Kidney (tissue), 14 donors: ENCODE data around the gene SAMD4A. TPM values are rescaled to one million over a fixed set of nuclear protein-coding genes. Genes with fewer than 3 reads are reported as not detected.

Experiments used
- DNase-seq, 5 donors: peaks; one replicate each; pipeline ENCODE4 v3.0.0-alpha.2; 2013 to 2020
- FAIRE-seq: peaks from 2 replicates; lab custom pipeline; 2012; peaks lifted over from hg19 to GRCh38; lab: Jason Lieb, UNC
- H3K27ac ChIP-seq, 2 donors: one replicate each; pipeline ENCODE4 v1.7.0; 2013; ENCODE audit warnings: low read depth in 2 of 2, low read length in 2 of 2, inconsistent platforms in 1 of 2
- H3K27me3 ChIP-seq: one replicate; pipeline ENCODE4 v1.7.1; 2013; ENCODE audit warnings: low read length, inconsistent platforms; ENCODE audit not compliant: control insufficient read depth, insufficient read depth
- H3K36me3 ChIP-seq, 3 donors: one replicate each; pipeline versions ENCODE4 v1.7.0 to v1.7.1; 2013; ENCODE audit warnings: low read length in 3 of 3, control low read depth in 1 of 3, inconsistent platforms in 1 of 3; ENCODE audit not compliant: insufficient read depth in 3 of 3, control insufficient read depth in 2 of 3
- H3K4me1 ChIP-seq, 3 donors: one replicate each; pipeline versions ENCODE4 v1.7.0 to v1.7.1; 2013; ENCODE audit warnings: low read length in 3 of 3, inconsistent platforms in 1 of 3, low read depth in 1 of 3; ENCODE audit not compliant: control insufficient read depth in 2 of 3, insufficient read depth in 2 of 3
- H3K4me3 ChIP-seq, 3 donors: one replicate each; pipeline versions ENCODE4 v1.7.0 to v1.8.1; 2013; ENCODE audit warnings: low read length in 3 of 3, control low read depth in 1 of 3, inconsistent platforms in 1 of 3
- H3K9ac ChIP-seq, 3 donors: one replicate each; pipeline versions ENCODE4 v1.7.0 to v1.7.1; 2013; ENCODE audit warnings: low read length in 3 of 3, control low read depth in 1 of 3, inconsistent platforms in 1 of 3
- H3K9me3 ChIP-seq, 3 donors: one replicate each; pipeline versions ENCODE4 v1.7.0 to v1.7.1; 2013; ENCODE audit warnings: low read length in 3 of 3, control low read depth in 1 of 3, inconsistent platforms in 1 of 3; ENCODE audit not compliant: control insufficient read depth in 2 of 3, insufficient read depth in 1 of 3
- CTCF ChIP-seq: IDR thresholded peaks from 3 replicates; pipeline ENCODE4 v1.5.1; 2012; ENCODE audit warnings: mild to moderate bottlenecking, moderate library complexity, borderline replicate concordance; ENCODE audit not compliant: insufficient read depth; ENCODE audit errors: extremely low read depth
- intact Hi-C: fragments of 100-400 bp; cut with DNase I; formaldehyde crosslinking; loops from one replicate; pipeline ENCODE4 v1.11.1; 2022
- polyA plus RNA-seq: library from polyadenylated mRNA; stranded (reverse); fragments of 350-450 nt; fragmentation: Illumina TruSeq; extraction: RNeasy Lipid Tissue Mini Kit (QIAGEN cat#74804); gene quantifications from one replicate; pipeline ENCODE4 v1.2.3, GENCODE V29; 2014; ENCODE audit warnings: low read depth, low replicate concordance; ENCODE audit not compliant: insufficient read depth
- total RNA-seq: library from RNA; stranded (reverse); fragmentation: NEBNext Ultra II Directional; extraction: Animal tissue kit (Norgen Biotek cat#: 25700); gene quantifications from one replicate; pipeline ENCODE4 v1.2.1, GENCODE V29; 2021
- donor health status: control.
- donor health status: control.
- donor health status: control.
- donor health status: control.
- donor health status: control.
- donor health status: DM: yes; HTN: yes; CAD: no.
- donor health status: Normal renal cell carcinoma (clear cell type).

SAMD4A gene
- total and polyA plus RNA-seq, 2 donors from 2014 or later, result 7.4 to 46.5 TPM

- TF ChIP-seq CTCF, result no peak
- Histone ChIP-seq H3K9me3 (no peaks in the 10 kb centered on the region), H3K4me1 (peaks cover 0 to 3% (median under 1%) of the 10 kb centered on the region in 3 donors), H3K4me3 (no peak overlapping the region), H3K9ac (no peak overlapping the region), H3K36me3 (peaks cover 0 to 2% (median 0%) of the 10 kb centered on the region in 3 donors), H3K27me3 (no peaks in the 10 kb centered on the region), H3K27ac (no peak overlapping the region)
- intact Hi-C loops, result no loop called here
- FAIRE-seq, result no peak
- no peak for DNase-seq
Measured at GRCh38 chr14:54574528-54574927, 7.6 kb downstream of the SAMD4A start.

- H3K27me3 ChIP-seq, result no peaks in the 10 kb centered on the region
- FAIRE-seq (no peak), DNase-seq (no peak)
- no peaks in the 10 kb centered on the region for H3K9me3 ChIP-seq
- peaks cover 0 to 4% (median 0%) of the 10 kb centered on the region in 3 donors for H3K4me1 ChIP-seq
- intact Hi-C loops, result no loop called here
- no peak overlapping the region for H3K27ac ChIP-seq
- no peak overlapping the region for H3K9ac ChIP-seq
- no peak overlapping the region for H3K4me3 ChIP-seq
- H3K36me3 ChIP-seq, result peaks cover 0 to 2% (median 0%) of the 10 kb centered on the region in 3 donors
- TF ChIP-seq CTCF, result no peak
Measured at GRCh38 chr14:54577494-54577893, 10.6 kb downstream of the SAMD4A start.

GRCh38 chr14:54577977-54578376 is 11.0 kb downstream of the SAMD4A start:
- Histone ChIP-seq H3K4me3 (no peak overlapping the region), H3K36me3 (peaks cover 0 to 2% (median 0%) of the 10 kb centered on the region in 3 donors), H3K27me3 (no peaks in the 10 kb centered on the region), H3K9ac (no peak overlapping the region), H3K27ac (no peak overlapping the region), H3K9me3 (no peaks in the 10 kb centered on the region), H3K4me1 (peaks cover 0 to 4% (median 0%) of the 10 kb centered on the region in 3 donors)
- intact Hi-C loops, result no loop called here
- FAIRE-seq (no peak), DNase-seq (no peak)
- TF ChIP-seq CTCF, result no peak

GRCh38 chr14:54579621-54580020 is 12.7 kb downstream of the SAMD4A start:
- intact Hi-C loops, result no loop called here
- DNase-seq (no peak), FAIRE-seq (no peak)
- H3K4me1 ChIP-seq, result peaks cover 0 to 4% (median 0%) of the 10 kb centered on the region in 3 donors
- H3K27ac ChIP-seq, result no peak overlapping the region
- no peak overlapping the region for H3K9ac ChIP-seq
- no peaks in the 10 kb centered on the region for H3K27me3 ChIP-seq
- no peak overlapping the region for H3K4me3 ChIP-seq
- no peaks in the 10 kb centered on the region for H3K9me3 ChIP-seq
- no peak for TF ChIP-seq CTCF
- no peaks in the 10 kb centered on the region for H3K36me3 ChIP-seq
